A673 (cell line): ENCODE measurements around the gene NFATC4.

Source experiments
- CTCF ChIP-seq: fragments of 300-800, 200-600 bp; sonication (generic); conservative IDR thresholded peaks from 2 replicates; pipeline ENCODE4 v1.5.1; 2017; ENCODE audit warnings: low read depth, mild to moderate bottlenecking, antibody characterized with exemption, low read length, moderate library complexity, mixed read lengths
- EZH2 ChIP-seq: fragments of 200-600 bp; sonication (generic); IDR thresholded peaks from 2 replicates; pipeline ENCODE4 v1.6.1; 2017; ENCODE audit warnings: borderline replicate concordance, low read depth, mild to moderate bottlenecking, mixed read lengths, antibody characterized with exemption, low read length; ENCODE audit not compliant: poor library complexity, severe bottlenecking

- TF ChIP-seq CTCF (no peak), EZH2 (no peak)
Measured at GRCh38 chr14:24379907-24380730, 12.1 kb downstream of the NFATC4 start.
